Heart left ventricle (tissue), 13 donors: Measurements from ENCODE around the gene EOLA1.

Experiments used
- POLR2A ChIP-seq, 2 donors: fragments of 450-650 bp; IDR thresholded peaks; one replicate each; pipeline ENCODE4 v1.6.1; 2017; ENCODE audit warnings: antibody characterized with exemption in 2 of 2, mild to moderate bottlenecking in 2 of 2, moderate library complexity in 2 of 2
- TF ChIP-seq, protein P1 (sequence below), 12 donors: fragments of 200-600 bp; sonication (generic) in 4 of 12; IDR thresholded peaks; one replicate each; pipeline versions ENCODE4 v1.5.0 to v1.8.0; 2018 to 2022; ENCODE audit warnings: antibody characterized with exemption in 12 of 12, mild to moderate bottlenecking in 5 of 12
- donor health status: ischemic (EF 13 %, LVEDD 7.1; RV severe dilation, severe dysfunction).
- donor health status: DM: no; HTN: yes; CAD: no.
- donor health status: DM: no; HTN: no; CAD: no.
- donor health status: ischemic (EF 25% LVEDD 6.9; RV normal size, moderate dysfunction).
- donor health status: ischemic (EF 25% LVEDD 5.7; RV mildly dilated, moderate dysfunction).
- donor health status: ischemic (EF 35%, LVEDD 5.7; RV mildly dilated, moderate dysfunction).
- donor health status: nonischemic (EF 11% LVEDD 7.7; RV severe dilation, severe dysfunction).
- donor health status: DM: yes; HTN: yes; CAD: no.
- donor health status: PGD.
- donor health status: ischemic (EF 29% LVEDD 5.4; RV normal size, mild dysfunction).
- donor health status: nonischemic (EF 23%, LVEDD 6.1; RV moderate dilation, normal function).

GRCh38 chrX:149572743-149573142 is 31.9 kb downstream of the EOLA1 start:
- TF ChIP-seq, protein P1, sequence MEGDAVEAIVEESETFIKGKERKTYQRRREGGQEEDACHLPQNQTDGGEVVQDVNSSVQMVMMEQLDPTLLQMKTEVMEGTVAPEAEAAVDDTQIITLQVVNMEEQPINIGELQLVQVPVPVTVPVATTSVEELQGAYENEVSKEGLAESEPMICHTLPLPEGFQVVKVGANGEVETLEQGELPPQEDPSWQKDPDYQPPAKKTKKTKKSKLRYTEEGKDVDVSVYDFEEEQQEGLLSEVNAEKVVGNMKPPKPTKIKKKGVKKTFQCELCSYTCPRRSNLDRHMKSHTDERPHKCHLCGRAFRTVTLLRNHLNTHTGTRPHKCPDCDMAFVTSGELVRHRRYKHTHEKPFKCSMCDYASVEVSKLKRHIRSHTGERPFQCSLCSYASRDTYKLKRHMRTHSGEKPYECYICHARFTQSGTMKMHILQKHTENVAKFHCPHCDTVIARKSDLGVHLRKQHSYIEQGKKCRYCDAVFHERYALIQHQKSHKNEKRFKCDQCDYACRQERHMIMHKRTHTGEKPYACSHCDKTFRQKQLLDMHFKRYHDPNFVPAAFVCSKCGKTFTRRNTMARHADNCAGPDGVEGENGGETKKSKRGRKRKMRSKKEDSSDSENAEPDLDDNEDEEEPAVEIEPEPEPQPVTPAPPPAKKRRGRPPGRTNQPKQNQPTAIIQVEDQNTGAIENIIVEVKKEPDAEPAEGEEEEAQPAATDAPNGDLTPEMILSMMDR (IDR thresholded peaks at IDR 0.05), result no peak
- TF ChIP-seq POLR2A (IDR thresholded peaks at IDR 0.05), result no peak
